Measurements from ENCODE around the gene SYVN1.

Gene SYVN1

DNA sequence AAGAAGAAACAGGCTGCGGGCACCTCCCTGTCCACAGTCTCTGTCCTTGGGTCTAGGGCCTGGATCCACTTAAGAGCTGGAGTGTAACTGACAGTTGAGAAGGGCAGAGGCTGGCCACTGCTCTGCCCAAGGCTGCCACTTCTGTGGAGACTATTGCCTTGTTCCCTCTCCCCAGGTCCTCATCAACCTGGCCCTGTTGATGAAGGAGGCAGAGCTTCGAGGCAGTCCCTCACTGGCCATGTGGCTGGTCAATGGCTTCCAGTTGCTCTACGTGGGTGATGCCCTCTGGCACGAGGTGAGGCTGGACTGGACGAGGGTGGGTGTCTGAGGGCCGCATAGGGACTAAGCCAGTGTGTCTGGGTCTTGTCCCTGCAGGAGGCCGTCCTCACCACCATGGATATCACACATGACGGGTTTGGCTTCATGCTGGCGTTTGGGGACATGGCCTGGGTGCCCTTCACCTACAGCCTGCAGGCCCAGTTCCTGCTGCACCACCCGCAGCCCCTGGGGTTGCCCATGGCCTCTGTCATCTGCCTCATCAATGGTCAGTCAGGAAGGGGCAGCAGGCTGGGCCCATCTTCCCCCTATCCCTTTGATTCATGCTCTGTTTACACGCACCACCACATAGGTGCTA is 19.7 kb downstream of the SYVN1 start:
- Histone ChIP-seq H3K36me3 (ENCODE audit: insufficient read depth, low read length) (peaks cover 51% of the 10 kb centered on the region), H3K27me3 (ENCODE audit: insufficient read depth, low read length, poor library complexity) (no peaks in the 10 kb centered on the region), H2AFZ (ENCODE audit: low read depth, low read length) (no peak overlapping the region), H4K20me1 (ENCODE audit: insufficient read depth, low read length) (peaks cover 23% of the 10 kb centered on the region), H3K9me3 (ENCODE audit: insufficient read depth, low read length, severe bottlenecking) (no peaks in the 10 kb centered on the region), H3K4me2 (ENCODE audit: insufficient read depth, low read length) (0 out of 2 replicates have a peak overlapping the region, but pooled peaks have one; percentile 98), H3K27ac (ENCODE audit: low read length) (no peak overlapping the region), H3K79me2 (ENCODE audit: insufficient read depth, low read length) (peaks cover 46% of the 10 kb centered on the region), H3K4me3 (ENCODE audit: low read depth in 1 of 2, low read length in 2 of 2) (no peak overlapping the region), H3K4me1 (ENCODE audit: insufficient read depth, low read length) (peaks cover 74% of the 10 kb centered on the region), H3K9ac (ENCODE audit: low read depth, low read length) (no peak overlapping the region)
- DNase-seq (no peak), ATAC-seq (ENCODE audit: insufficient read depth, low read depth) (no peak)
- TF ChIP-seq EZH2 (IDR thresholded peaks at IDR 0.05; ENCODE audit: borderline replicate concordance, low read depth, low read length, severe bottlenecking) = no peak
- TF ChIP-seq, protein P1, sequence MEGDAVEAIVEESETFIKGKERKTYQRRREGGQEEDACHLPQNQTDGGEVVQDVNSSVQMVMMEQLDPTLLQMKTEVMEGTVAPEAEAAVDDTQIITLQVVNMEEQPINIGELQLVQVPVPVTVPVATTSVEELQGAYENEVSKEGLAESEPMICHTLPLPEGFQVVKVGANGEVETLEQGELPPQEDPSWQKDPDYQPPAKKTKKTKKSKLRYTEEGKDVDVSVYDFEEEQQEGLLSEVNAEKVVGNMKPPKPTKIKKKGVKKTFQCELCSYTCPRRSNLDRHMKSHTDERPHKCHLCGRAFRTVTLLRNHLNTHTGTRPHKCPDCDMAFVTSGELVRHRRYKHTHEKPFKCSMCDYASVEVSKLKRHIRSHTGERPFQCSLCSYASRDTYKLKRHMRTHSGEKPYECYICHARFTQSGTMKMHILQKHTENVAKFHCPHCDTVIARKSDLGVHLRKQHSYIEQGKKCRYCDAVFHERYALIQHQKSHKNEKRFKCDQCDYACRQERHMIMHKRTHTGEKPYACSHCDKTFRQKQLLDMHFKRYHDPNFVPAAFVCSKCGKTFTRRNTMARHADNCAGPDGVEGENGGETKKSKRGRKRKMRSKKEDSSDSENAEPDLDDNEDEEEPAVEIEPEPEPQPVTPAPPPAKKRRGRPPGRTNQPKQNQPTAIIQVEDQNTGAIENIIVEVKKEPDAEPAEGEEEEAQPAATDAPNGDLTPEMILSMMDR (IDR thresholded peaks at IDR 0.05; ENCODE audit: borderline replicate concordance, extremely low read depth, low read length, poor library complexity, severe bottlenecking) = no peak

DNA sequence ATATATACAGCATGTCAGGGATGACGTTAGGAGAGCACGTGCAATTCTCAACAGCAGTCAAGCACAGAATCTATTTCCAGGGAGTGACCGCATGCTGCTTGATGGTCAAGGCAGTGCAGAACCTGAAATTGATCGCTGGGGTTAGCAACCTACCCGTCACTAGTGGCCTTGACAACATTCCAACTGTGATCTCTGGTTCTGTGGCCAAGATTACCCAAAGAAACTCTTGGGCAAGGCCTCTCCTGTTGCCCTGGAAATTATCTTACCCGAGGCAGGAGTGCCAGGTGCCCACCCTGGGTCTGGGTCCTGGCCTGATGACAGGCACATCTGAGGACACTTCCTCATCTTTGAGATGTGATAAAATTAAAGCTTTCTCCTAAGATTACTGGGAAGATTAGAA is 20.5 kb downstream of the SYVN1 start:
- TF ChIP-seq, protein P1 (IDR thresholded peaks at IDR 0.05; ENCODE audit: borderline replicate concordance, extremely low read depth, low read length, poor library complexity, severe bottlenecking) = no peak
- no peak for TF ChIP-seq EZH2 (IDR thresholded peaks at IDR 0.05; ENCODE audit: borderline replicate concordance, low read depth, low read length, severe bottlenecking)
- Histone ChIP-seq H3K27ac (ENCODE audit: low read length) (no peak overlapping the region), H3K79me2 (ENCODE audit: insufficient read depth, low read length) (peaks cover 46% of the 10 kb centered on the region), H3K27me3 (ENCODE audit: insufficient read depth, low read length, poor library complexity) (no peaks in the 10 kb centered on the region), H3K36me3 (ENCODE audit: insufficient read depth, low read length) (peaks cover 52% of the 10 kb centered on the region), H2AFZ (ENCODE audit: low read depth, low read length) (no peak overlapping the region), H3K4me2 (ENCODE audit: insufficient read depth, low read length) (peak overlapping the region; percentile 99), H3K4me1 (ENCODE audit: insufficient read depth, low read length) (peaks cover 72% of the 10 kb centered on the region), H3K4me3 (ENCODE audit: low read depth in 1 of 2, low read length in 2 of 2) (no peak overlapping the region; a peak in 1 of 4 replicates), H4K20me1 (ENCODE audit: insufficient read depth, low read length) (peaks cover 30% of the 10 kb centered on the region), H3K9ac (ENCODE audit: low read depth, low read length) (peak overlapping the region; percentile 93), H3K9me3 (ENCODE audit: insufficient read depth, low read length, severe bottlenecking) (no peaks in the 10 kb centered on the region)
- no peak for ATAC-seq (ENCODE audit: insufficient read depth, low read depth)
- DNase-seq = no peak

DNA sequence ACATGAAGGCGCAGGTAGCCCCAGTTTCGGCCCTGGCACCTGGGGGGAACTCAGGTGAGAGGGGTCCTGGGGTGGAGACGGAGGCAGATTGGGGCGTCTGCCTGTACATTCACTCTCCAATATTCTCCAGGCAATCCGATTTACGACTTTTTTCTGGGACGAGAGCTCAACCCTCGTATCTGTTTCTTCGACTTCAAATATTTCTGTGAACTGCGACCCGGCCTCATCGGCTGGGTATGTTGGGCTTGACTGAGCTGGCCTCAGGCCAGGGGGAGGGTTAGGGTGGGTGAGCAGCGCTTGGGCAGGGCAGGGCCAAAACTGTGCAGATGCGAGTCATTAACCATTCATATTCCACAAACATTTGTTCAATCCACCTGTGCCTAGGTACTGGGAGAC is 21.0 kb downstream of the SYVN1 start:
- H3K36me3 ChIP-seq (ENCODE audit: insufficient read depth, low read length) = peaks cover 51% of the 10 kb centered on the region
- TF ChIP-seq EZH2 (IDR thresholded peaks at IDR 0.05; ENCODE audit: borderline replicate concordance, low read depth, low read length, severe bottlenecking) = no peak
- TF ChIP-seq, protein P1 (IDR thresholded peaks at IDR 0.05; ENCODE audit: borderline replicate concordance, extremely low read depth, low read length, poor library complexity, severe bottlenecking) = no peak
- H4K20me1 ChIP-seq (ENCODE audit: insufficient read depth, low read length) = peaks cover 30% of the 10 kb centered on the region
- peaks cover 46% of the 10 kb centered on the region for H3K79me2 ChIP-seq (ENCODE audit: insufficient read depth, low read length)
- H3K4me2 ChIP-seq (ENCODE audit: insufficient read depth, low read length) = peak overlapping the region; percentile 99
- no peaks in the 10 kb centered on the region for H3K9me3 ChIP-seq (ENCODE audit: insufficient read depth, low read length, severe bottlenecking)
- no peaks in the 10 kb centered on the region for H3K27me3 ChIP-seq (ENCODE audit: insufficient read depth, low read length, poor library complexity)
- H3K9ac ChIP-seq (ENCODE audit: low read depth, low read length) = peak overlapping the region; percentile 93
- DNase-seq = no peak
- peak overlapping the region; percentile 90 for H2AFZ ChIP-seq (ENCODE audit: low read depth, low read length)
- H3K27ac ChIP-seq (ENCODE audit: low read length) = peak overlapping the region; percentile 88
- H3K4me1 ChIP-seq (ENCODE audit: insufficient read depth, low read length) = peaks cover 70% of the 10 kb centered on the region
- ATAC-seq (ENCODE audit: insufficient read depth, low read depth) = no peak
- H3K4me3 ChIP-seq (ENCODE audit: low read depth in 1 of 2, low read length in 2 of 2) = peak overlapping the region; percentile 36 to 80; a peak in 3 of 4 replicates
